HG03066 (cell line): ENCODE measurements around the gene DCBLD2.
"Not testable (repeated sequence)": the region's sequence is repeated elsewhere in the genome, so short reads cannot be mapped to it uniquely, and the experiment has no call there.

Experiments
- ATAC-seq: cut with Tn5 transposase; IDR thresholded peaks from one replicate; pipeline ENCODE4 v1.9.1; 2021; ENCODE audit warnings: low read depth; ENCODE audit not compliant: unreplicated experiment

The DCBLD2 gene

GRCh38 chr3:98839846-98840245 is 61.6 kb downstream of the DCBLD2 start:
- ATAC-seq: no peak

GRCh38 chr3:98831060-98831459 is 70.4 kb downstream of the DCBLD2 start:
- ATAC-seq: not testable (repeated sequence)

- no peak for ATAC-seq
Measured at GRCh38 chr3:98829246-98829832, 72.2 kb downstream of the DCBLD2 start.

DNA sequence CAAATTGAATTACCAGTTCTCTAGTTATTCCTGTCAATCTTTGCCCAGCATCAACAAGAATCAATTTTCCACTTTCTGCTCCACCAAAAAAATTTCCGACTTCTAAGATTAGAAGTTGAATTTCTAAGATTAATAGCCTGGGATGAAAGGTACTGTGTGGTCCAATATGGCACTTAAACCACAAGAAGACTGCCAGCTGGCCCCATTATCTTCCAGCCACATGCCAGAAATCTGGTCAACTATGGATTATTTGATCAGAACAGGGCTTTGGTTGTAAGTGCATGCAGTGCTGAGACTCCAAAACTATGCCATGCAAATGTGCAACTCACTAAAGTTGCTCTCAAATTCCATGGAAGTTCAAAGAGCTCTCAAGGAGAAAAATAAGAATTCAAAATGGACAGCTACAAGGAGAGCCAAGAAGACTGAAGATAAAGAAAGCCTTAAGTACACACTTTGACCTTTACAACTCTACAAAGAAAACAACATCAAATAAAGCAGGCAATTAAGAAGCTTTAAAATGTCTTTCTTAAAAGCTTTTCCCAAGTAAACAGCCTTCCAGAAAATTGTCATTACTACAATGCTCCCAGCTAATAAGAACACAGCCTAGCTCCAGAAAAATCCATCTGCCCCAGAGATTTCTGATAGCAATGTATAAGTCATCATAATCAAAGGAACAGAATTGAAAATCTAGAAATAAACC is 74.1 kb downstream of the DCBLD2 start:
- ATAC-seq: no peak

- no peak for ATAC-seq
Measured at GRCh38 chr3:98826126-98826525, 75.4 kb downstream of the DCBLD2 start.

DNA sequence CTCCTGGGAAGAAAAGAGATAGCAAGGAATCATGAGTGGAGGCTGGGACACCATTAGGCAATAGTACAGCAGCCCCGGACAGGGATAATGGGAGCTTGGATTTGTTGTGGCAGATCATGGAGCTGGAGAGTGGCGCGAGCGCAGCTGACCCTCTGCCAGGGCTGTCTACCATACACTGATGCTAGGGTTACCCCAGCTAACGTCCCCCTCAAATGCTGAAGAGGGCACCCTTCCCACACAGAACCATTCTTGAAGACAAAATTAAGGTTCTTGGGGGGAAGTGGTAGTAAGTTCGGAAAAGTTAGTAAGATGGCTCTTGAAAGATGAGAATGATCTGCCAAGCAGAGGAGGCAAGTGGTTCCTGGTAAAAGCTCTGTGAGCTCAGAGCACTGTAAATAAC is 77.2 kb downstream of the DCBLD2 start:
- no peak for ATAC-seq

DNA sequence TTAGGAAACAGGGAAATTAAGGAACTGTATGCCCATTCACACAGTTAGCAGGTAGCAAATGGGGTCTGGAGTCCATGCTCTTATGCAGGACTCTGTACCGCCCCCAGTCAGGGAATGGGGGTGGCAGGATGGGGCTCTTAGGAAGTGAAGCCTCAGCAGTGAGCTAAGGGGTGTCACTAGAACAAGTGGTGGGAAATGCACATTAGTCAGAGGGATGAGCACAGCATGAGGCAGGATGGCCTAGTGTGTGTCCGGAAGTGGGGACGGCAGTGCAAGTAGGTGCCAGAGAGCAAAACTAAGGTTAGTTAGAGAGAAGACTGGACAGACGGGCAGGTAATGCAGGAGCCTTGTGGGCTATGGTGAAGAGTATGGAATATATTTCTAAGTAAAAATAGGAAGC is 77.7 kb downstream of the DCBLD2 start:
- no peak for ATAC-seq

DNA sequence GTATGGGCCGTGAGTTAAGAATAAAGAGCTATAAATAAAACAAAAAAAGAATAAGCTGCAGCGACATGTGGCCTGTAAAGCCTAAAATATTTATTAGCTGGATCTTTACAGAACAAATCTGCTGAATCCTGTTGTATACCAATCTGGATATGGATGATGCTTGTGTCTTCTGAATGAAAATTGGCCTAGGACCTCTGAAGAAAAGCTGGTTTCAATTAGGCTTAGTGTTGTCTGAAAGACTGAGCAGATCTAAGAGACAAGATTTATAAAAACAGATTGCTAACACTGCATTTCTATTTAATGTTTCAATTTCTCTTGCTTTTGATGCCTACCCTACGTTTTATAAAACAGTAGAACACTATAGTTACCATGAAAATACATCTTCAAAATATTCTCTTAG is 80.4 kb downstream of the DCBLD2 start:
- no peak for ATAC-seq

DNA sequence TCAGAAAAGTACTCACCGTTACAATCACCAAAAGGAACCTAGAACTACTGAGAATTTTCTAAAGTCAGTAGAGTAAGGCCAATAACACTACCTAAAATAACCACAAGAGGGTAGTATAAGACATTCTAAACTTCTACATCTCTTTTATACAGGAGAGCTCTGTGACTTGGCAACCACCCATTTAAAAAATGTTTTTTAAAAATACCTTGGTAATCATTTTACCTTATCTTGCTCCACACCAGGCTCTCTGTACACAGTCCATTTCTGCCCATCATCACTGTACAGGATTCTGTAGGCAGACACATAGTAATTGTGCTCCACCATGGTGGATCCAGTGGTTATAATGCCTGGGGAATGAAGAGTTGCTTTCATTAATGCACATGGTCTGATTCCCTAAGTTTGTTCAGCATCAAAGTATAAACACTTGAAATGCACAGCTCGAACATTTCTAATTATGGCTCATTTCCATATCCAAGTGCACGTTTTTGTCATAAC is 83.9 kb downstream of the DCBLD2 start:
- peak; percentile 86 for ATAC-seq

DNA sequence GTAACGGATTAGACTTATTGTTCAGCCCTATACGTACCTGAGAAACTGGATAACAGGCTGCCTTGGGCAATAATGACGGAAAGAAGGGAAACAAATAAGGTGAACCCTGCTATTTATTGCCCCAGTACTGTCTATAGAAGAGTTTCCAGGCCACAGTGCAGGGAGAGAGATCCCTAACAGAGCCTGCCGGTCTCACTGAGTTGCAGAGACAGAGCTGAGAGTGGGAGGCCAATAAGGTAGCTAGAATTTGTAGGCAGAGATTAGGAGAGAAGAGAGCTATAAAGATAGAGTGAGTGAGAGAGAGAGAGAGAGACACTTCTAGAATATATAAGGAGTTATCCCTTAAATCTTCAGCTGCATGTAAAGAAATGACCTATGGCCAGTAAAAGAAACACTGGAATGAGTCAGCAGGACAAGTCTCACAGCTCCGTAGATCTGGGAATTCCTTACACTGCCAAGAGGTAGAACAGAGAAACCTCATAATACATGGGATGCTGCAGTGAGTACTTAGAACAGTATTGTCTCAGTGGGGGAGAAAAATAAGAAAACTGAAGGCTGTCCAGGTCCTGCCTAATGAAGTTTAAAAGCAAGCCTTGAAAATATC is 86.6 kb downstream of the DCBLD2 start:
- ATAC-seq: no peak

GRCh38 chr3:98812851-98813374 is 88.6 kb downstream of the DCBLD2 start:
- ATAC-seq: no peak

DNA sequence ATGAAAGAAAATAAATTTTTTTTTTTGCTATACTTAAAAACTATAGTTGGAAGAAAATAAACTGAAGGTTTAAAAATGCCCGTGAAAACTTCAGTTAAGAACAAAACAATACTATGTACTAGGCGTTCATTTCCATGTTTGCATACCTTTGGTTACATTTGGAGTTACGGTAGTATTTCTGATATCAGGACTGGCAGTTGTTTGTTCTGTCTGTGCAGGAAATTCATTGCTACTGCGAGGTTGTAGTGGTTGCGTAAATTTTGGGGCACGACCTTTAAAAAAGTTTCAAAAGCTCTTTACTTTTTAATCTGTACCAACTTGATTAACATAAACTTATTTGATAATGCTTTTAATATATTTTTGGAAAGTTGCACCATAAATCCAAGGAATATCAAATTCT is 90.4 kb downstream of the DCBLD2 start:
- ATAC-seq: no peak

- ATAC-seq: no peak
Measured at GRCh38 chr3:98809557-98809956, 91.9 kb downstream of the DCBLD2 start.

- ATAC-seq: no peak
Measured at GRCh38 chr3:98808071-98808470, 93.4 kb downstream of the DCBLD2 start.

DNA sequence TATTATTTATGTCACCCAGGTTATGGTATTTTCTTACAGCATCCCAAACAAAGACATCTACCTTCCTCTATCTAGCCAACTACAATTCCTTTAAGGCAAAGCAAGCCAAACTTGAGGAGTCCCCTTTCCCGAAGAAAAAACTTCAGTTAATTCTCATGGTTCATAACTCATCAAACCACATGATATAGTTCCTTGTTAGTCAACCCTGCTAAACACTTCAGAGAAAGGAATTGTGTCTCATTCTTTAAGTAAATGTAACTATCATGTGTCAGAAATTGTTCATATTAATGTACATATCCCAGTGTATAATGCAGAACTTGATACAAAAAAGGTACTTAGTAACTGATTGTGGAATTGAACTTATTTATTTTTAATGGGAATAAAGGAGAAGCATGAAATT is 93.9 kb downstream of the DCBLD2 start:
- ATAC-seq: no peak

DNA sequence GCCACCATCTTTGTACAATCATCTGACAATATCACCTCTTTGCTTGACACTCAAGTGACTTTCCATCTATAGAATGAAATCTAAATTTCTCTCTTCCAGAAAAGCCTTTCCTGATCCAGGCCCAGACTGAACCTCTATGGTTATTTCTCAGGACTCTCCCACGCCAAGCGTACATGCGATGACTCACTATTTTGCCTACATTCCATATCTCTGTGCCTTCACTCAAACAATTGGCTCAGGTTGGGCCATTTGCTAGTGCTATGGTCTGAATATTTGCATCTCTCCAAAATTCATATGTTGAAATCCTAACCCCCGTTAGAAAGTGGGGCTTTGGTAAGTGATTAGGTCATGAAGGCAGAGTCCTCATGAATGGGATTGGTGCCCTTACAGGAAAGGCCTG is 94.5 kb downstream of the DCBLD2 start:
- ATAC-seq: no peak

- ATAC-seq: no peak
Measured at GRCh38 chr3:98806521-98806920, 95.0 kb downstream of the DCBLD2 start.

DNA sequence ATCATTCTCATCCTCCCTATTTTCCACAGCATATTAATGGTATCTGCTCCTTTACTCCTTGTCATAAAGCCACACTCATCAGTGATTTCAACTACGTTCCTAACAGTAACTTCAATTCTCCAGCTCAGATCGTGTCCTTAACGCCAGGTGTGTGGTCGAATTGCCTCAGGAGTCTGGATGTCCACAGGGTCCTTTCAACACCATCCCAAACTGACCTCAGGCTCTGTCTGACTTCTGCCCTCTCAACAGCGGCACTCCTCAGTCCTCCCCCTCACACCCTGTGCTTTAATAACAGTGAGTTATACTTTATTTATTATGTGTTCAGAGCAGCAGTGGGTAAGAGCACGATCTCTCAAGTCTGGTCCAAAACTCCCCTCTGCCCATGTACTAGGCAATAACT is 95.9 kb downstream of the DCBLD2 start:
- ATAC-seq: no peak

DNA sequence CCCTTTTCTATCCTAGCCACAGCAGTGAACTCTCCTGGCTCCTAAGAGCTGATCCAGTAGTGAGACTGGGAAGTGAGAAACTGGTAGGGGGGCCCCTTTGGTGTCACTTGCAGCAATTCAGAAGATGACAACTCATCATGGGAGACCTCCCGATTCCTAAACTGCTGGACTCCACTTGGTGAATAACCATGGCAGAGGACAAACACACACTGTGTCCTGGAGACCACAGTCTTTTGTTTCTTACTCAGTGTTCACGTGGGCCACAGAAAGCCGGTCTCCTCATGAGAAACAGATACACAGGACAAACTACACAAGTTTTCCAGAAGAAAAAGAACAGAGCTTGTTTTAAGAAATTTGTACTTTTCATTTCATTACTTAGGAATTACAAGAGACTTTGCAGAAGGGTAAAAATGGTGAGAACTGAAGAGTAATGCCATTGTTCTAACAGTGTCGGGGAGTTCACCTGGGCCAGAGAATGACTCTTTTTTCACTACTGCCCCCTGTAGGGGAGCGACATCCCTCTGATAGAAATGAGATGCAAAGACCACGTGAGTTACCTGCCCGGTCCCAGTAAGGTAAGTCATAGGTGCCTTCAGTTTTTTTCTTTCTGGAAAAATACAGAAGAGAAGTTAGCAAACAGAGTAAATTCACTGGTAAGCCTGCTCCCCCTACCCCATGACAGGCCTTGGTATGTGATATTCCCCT is 100.3 kb downstream of the DCBLD2 start:
- no peak for ATAC-seq

DNA sequence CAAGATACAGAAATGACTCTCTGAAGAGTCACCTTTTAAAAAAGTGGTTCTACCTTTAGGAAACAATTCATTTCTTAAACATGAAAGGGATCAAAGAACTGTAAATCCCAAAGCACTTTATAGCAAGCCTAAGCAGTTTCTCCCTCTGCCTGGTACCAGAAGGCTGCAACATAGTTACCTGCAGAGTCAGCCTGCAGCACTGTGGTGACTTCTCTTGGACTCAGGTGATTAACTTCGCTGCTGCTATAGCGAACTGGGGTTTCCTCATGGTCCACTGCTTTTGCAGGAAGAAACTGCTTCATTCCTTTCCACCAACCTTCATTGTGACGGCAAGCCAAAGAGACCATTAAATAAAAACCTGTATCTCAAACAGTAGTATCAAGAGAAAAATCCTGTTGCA is 101.1 kb downstream of the DCBLD2 start:
- ATAC-seq: no peak

DNA sequence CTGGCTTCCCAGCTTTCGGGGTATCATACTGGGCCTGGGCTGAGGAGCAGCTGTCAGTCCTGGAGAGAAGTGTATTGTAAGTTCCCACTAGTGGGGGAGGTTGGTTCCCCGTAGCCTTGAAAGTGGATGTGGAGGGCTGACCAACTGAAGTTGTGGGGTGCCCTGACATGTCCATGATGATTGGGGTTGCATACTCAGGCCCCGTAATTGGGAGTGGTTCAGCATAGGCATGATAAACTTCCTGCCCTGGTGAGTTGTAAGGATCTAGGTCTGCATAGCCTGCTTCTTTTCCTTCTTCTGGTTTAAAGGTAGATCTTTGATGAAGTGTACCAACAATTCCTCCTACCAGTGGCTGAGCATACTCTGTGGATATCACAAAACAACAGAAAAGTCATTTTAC is 102.0 kb downstream of the DCBLD2 start:
- ATAC-seq: no peak
